HAP-1 (cell line): ENCODE results near the gene RAET1E.
"Not testable (repeated sequence)": the region's sequence is repeated elsewhere in the genome, so short reads cannot be mapped to it uniquely, and the experiment has no call there.

Source experiments
- DNase-seq, 2 experiments: peaks; one replicate each; pipeline ENCODE4 v3.0.0-alpha.2; 2016 to 2020; ENCODE audit warnings: low spot score in 2 of 2
- H3K27me3 ChIP-seq: fragments of 250-450 bp; sonication (Bioruptor Pico); 2 replicates; pipeline ENCODE4 v1.5.1; 2020; ENCODE audit warnings: low read depth, mild to moderate bottlenecking, moderate library complexity
- H3K36me3 ChIP-seq: fragments of 250-450 bp; sonication (Bioruptor Pico); replicated peaks from 2 replicates; pipeline ENCODE4 v1.5.1; 2020; ENCODE audit warnings: mild to moderate bottlenecking
- H3K4me1 ChIP-seq: fragments of 250-450 bp; sonication (Bioruptor Pico); 2 replicates; pipeline ENCODE4 v1.5.1; 2020; ENCODE audit warnings: mild to moderate bottlenecking
- H3K4me3 ChIP-seq: fragments of 250-450 bp; sonication (Bioruptor Pico); 2 replicates; pipeline ENCODE4 v1.5.1; 2020; ENCODE audit warnings: mild to moderate bottlenecking, moderate library complexity
- H3K9me3 ChIP-seq: fragments of 250-450 bp; sonication (Bioruptor Pico); 2 replicates; pipeline ENCODE4 v1.5.1; 2020; ENCODE audit warnings: mild to moderate bottlenecking, moderate library complexity
- in situ Hi-C: fragments of 300-500 bp; cut with MboI; formaldehyde crosslinking; loops from 3 replicates; pipeline ENCODE4 v1.14.3; 2020; ENCODE audit warnings: low sequenced_read_pairs, inconsistent platforms, mixed read lengths

RAET1E gene

DNA sequence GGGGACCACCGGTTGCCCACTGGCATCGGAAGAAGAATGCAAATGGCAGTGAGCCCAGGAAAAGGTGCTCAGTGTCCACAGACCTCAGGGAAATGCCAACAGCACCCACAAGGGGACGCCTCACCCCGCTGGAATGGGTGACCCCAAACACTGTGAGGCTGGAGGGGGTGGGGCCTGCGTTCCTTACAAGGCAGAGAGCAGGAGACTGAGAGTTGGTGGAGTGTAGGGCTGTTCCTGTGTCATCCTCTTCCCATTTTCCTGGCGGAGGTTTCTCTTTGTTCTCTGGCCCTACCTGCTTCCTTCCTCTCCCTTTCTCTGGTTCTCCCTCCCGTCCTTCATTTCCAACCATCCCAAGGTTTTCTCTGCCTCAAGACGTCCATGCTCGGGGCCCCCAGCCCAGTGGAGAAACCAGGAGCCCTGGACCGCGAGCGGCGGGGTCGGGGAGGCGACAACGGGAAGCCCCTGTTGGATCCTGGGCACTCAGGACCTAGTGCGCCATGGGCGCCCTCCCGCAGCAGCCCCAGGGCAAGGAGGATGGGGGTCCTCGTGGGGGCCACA lies 40.2 kb upstream of the RAET1E start:
- not testable (repeated sequence) for DNase-seq, H3K4me3 ChIP-seq, H3K9me3 ChIP-seq, H3K27me3 ChIP-seq, H3K4me1 ChIP-seq, H3K36me3 ChIP-seq
- in situ Hi-C loops = loop anchor here (5.0 to 25.0 kb wide), 3 partner anchors 69 to 874 kb away; no protein-coding TSS in a partner anchor

DNA sequence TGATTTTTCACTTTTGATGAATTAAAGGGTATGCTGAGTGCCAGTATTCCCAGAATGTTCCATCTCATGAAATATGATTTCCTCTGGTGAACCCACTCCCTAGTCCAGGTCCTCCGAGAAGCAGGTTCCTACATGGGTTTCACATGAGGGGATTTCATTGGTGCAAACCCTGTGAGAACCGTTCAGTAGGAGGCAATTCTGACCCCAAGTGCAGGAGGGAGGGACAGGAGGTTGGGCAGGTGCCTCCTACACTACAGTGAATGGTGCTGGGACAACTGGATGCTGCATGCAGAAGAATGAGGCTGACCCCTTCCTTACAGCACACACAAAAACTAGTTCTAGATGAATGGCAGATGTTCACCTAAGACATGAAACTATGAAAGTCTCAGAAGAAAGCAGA lies 38.8 kb upstream of the RAET1E start:
- in situ Hi-C loops = loop anchor here (5.0 to 25.0 kb wide), 3 partner anchors 71 to 876 kb away; no protein-coding TSS in a partner anchor
- Histone ChIP-seq H3K4me1 (peaks cover 5% of the 10 kb centered on the region; the same call in 1 of the 2 replicates), H3K27me3 (peaks cover 5% of the 10 kb centered on the region; the same call in 1 of the 2 replicates), H3K4me3 (no peak overlapping the region), H3K9me3 (no peaks in the 10 kb centered on the region), H3K36me3 (no peaks in the 10 kb centered on the region)
- DNase-seq = no peak

DNA sequence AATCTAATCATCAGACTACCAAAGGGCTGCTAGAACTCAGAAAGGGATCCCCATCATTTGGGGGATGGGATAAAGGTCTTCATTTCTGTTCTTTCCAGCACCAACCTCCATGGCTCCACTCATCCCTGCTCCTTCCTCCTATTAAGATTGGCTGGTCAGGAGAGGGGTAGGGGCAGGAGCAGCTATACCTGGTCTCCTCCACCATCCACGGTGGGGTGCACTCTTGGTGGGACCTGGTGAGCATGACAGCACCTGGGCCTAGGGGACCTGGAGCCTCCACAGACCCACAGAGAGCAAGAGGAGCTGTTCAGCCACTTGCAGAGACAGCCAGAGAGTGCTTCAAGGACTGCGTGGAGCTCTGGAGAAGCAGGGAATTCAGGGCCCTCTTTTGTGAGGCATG lies 37.8 kb upstream of the RAET1E start:
- H3K27me3 ChIP-seq = peaks cover 10% of the 10 kb centered on the region
- in situ Hi-C loops = loop anchor here (5.0 to 25.0 kb wide), 3 partner anchors 72 to 877 kb away; no protein-coding TSS in a partner anchor
- H3K36me3 ChIP-seq = no peaks in the 10 kb centered on the region
- no peaks in the 10 kb centered on the region for H3K4me1 ChIP-seq
- H3K9me3 ChIP-seq = no peaks in the 10 kb centered on the region
- no peak for DNase-seq
- H3K4me3 ChIP-seq = no peak overlapping the region

DNA sequence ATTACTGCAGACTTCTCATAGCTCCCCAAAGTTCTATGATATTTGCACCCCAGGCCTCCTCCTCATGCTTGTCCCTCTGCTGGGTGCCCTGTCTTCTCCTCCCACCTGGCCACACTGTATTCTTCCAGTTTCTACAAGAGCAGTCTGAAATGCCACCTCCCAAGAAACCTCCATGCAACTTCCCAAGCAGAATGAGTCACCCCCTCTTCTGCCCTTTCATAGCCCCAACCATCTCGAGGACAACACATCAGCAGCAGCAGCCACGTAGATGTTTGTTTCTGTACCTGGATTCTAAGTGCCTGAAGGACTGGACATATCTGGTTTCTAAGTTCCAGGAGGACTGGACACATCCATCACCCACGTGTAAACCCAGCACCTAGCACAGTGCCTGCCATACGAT lies 37.3 kb upstream of the RAET1E start:
- H3K36me3 ChIP-seq = no peaks in the 10 kb centered on the region
- H3K4me1 ChIP-seq = no peaks in the 10 kb centered on the region
- DNase-seq = no peak
- H3K9me3 ChIP-seq = no peaks in the 10 kb centered on the region
- in situ Hi-C loops = loop anchor here (5.0 to 25.0 kb wide), 3 partner anchors 72 to 877 kb away; no protein-coding TSS in a partner anchor
- H3K27me3 ChIP-seq = peaks cover 14% of the 10 kb centered on the region
- H3K4me3 ChIP-seq = no peak overlapping the region

DNA sequence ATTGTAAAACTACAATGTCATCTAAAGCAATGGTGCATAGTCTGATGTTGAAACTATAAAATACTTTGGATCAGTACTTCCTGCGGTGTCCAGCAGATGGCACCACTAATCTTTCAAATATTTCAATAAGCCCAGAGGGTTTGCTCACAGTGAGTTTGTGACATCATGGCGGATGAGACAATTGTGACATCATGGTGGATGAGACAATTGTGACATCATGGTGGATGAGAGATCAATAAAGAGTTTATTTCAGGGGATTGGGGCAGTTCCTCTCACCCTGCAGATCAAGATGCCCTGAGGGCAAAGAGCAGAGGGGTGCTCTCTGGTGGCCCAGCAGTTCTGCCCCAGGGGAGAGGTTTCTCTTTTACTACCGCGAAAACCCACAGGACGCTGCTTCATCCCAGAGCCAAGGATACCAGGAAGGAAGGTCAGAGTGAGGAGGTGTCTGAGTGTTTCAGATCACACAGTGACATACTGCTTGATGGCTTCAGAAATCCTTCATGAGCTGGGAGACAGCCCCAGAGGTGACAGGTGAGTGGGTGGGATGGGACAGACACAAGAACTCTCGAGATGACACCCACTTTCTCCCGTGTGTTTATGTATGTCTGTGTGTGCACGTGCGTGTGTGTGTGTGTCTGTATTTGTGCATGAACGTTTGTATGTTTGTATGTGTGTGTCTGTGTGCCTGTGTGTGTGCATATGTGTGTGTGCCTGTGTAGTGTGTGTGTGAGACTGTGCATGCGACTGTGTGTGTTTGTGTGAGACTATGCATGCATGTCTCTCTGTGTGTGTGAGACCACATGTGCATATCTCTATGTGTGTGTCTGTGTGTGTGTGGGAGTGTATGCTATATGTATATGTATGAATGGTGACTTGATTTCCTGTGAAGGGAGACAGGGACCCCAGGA lies 36.6 kb upstream of the RAET1E start:
- DNase-seq = peak; percentile 52 to 76
- Histone ChIP-seq H3K4me3 (no peak overlapping the region), H3K27me3 (peaks cover 14% of the 10 kb centered on the region), H3K4me1 (no peaks in the 10 kb centered on the region), H3K9me3 (no peaks in the 10 kb centered on the region), H3K36me3 (no peaks in the 10 kb centered on the region)
- in situ Hi-C loops = loop anchor here (5.0 to 25.0 kb wide), 3 partner anchors 73 to 878 kb away; no protein-coding TSS in a partner anchor

DNA sequence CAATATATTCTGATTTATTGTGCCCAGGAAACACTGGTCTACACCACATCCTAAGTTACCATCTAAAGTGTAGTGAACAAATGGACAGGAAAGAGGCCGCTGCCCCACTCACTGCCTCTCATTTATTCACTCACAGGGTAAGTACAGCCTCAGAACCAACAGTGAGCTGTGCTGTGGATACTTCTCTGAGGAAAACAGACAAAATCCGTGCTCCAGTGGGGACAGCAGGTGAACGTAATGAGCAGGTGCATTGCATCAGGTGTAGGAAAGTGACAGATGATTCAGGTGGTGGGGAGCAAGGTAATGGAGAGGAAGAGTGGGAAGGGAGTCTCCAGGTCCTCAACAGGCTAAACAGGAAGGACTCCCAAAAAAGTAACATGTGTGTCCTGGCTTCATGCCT lies 35.5 kb upstream of the RAET1E start:
- DNase-seq = no peak
- in situ Hi-C loops = loop anchor here (25.0 kb wide), 2 partner anchors 404 to 879 kb away; no protein-coding TSS in a partner anchor
- no peaks in the 10 kb centered on the region for H3K36me3 ChIP-seq
- no peaks in the 10 kb centered on the region for H3K9me3 ChIP-seq
- H3K4me1 ChIP-seq = no peaks in the 10 kb centered on the region
- peaks cover 14% of the 10 kb centered on the region for H3K27me3 ChIP-seq
- no peak overlapping the region for H3K4me3 ChIP-seq

DNA sequence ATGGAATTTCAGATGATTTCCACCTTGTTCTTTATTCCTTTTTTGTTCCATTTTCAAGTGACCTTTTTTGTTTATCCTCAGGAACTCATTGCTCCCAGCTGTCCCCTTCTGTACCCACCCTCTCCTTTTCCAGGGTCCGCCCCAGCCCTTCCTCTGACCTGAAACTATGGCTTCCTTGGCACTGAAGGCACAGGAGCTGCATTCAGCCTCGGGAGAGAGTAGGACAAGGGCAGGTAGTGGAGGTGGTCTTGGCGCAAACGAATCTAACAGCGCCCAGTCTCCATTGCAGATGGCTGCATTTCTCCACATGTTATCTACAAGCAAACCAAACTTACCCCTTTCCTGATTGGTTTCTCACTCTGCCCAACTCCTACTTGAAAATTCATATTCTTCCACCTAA lies 35.1 kb upstream of the RAET1E start:
- no peak for DNase-seq
- in situ Hi-C loops = loop anchor here (25.0 kb wide), 2 partner anchors 404 to 879 kb away; no protein-coding TSS in a partner anchor
- H3K9me3 ChIP-seq = no peaks in the 10 kb centered on the region
- no peaks in the 10 kb centered on the region for H3K36me3 ChIP-seq
- H3K27me3 ChIP-seq = peaks cover 14% of the 10 kb centered on the region
- H3K4me3 ChIP-seq = no peak overlapping the region
- H3K4me1 ChIP-seq = no peaks in the 10 kb centered on the region

DNA sequence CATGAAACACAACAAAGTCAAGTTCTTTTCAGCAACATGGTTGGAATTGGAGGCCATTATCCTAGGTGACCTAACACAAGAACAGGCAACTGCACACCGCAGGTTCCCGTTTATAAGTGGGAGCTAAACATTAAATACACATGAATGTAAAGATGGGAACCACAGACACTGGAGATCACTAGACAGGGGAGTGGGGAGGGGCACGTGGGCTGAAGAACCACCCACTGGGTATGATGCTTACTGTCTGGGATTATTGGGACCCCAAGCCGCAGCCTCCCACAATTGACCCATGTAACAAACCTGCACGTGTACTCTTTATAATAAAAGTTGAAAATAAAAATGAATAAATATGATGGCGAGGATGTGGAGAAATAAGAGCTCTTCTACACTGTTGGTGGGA lies 33.6 kb upstream of the RAET1E start:
- DNase-seq = no peak
- no peaks in the 10 kb centered on the region for H3K9me3 ChIP-seq
- no peak overlapping the region for H3K4me3 ChIP-seq
- peaks cover 10% of the 10 kb centered on the region for H3K27me3 ChIP-seq
- no peaks in the 10 kb centered on the region for H3K36me3 ChIP-seq
- in situ Hi-C loops = loop anchor here (25.0 kb wide), 2 partner anchors 406 to 881 kb away; no protein-coding TSS in a partner anchor
- no peaks in the 10 kb centered on the region for H3K4me1 ChIP-seq

DNA sequence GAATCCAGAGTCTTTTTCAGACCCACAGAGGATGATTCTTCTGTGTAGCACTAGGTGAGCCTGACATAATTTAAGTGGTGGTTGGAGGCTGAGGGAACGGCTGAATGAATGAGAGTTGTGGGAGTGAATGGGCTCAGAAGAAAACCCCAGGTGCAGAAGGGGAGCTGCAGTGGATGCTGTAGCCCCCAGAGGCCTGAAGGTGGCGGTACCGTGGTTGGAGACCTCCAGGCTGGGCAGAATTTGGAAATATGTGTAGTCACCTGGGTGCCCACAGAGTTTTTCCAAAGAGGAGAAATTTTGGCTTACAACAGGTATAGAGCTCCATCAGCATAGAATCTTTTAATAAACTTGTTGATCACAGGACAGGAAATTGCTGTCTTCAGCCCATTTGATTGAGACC lies 31.5 kb upstream of the RAET1E start:
- no peaks in the 10 kb centered on the region for H3K9me3 ChIP-seq
- H3K36me3 ChIP-seq = no peaks in the 10 kb centered on the region
- H3K4me3 ChIP-seq = no peak overlapping the region
- H3K27me3 ChIP-seq = peaks cover 10% of the 10 kb centered on the region
- peak in 1 of 2 experiments; percentile 63 for DNase-seq
- H3K4me1 ChIP-seq = no peaks in the 10 kb centered on the region
- in situ Hi-C loops = loop anchor here (10.0 to 25.0 kb wide), 3 partner anchors 215 to 883 kb away; partner anchors contain the start of gene LATS1

DNA sequence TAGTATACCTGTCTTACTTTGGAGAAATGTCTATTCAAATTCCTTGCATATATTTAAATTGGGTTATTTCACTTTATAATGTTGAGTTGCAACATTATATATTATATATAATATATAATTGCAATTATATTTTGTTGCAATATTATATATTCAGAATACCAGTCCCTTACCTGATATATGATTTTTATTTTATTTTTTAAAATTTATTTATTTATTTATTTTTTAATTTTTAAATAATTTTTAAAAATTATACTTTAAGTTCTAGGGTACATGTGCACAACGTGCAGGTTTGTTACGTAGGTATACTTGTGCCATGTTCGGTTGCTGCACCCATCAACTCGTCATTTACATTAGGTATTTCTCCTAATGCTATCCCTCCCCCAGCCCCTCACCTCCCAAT lies 29.1 kb upstream of the RAET1E start:
- H3K36me3 ChIP-seq, DNase-seq, H3K4me1 ChIP-seq, H3K9me3 ChIP-seq, H3K4me3 ChIP-seq, H3K27me3 ChIP-seq: not testable (repeated sequence)
- in situ Hi-C loops = loop anchor here (10.0 to 25.0 kb wide), 3 partner anchors 212 to 885 kb away; partner anchors contain the start of gene LATS1

DNA sequence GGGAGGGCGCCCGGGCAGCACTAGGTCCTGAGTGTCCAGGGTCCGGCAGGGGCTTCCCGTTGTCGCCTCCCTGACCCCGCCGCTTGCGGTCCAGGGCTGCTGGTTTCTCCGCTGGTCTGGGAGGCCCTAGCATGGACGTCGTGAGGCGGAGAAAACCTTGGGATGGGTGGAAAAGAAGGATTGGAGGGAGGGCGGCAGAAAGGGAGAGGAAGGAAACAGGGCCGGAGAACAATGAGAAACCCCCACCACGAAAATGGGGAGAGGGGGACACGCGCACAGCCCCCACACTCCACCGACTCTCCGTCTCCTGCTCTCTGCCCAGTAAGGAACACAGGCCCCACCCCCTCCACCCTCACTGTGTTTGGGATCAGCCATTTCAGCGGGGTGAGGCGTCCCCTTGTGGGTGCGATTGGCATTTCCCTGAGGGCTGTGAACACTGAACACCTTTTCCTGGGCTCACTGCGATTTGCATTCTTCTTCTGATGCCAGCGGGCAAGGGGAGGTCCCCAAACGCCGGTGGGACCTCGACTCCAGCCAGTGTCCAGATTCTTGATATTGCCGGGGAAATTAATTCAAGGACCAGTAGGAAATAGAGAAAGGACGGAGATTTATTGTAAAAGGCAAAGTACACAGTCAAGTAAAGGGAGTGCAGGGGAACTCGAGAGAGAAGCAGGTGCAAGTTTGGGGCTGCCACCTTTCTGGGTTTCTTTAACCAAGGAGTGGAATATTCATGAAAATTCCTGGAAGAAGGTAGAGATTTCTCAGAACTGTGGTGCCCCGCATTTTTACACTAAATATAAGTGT lies 28.3 kb upstream of the RAET1E start:
- Histone ChIP-seq H3K9me3 (no peaks in the 10 kb centered on the region), H3K36me3 (no peaks in the 10 kb centered on the region), H3K4me3 (peak overlapping the region; percentile 16), H3K27me3 (peaks cover 4% of the 10 kb centered on the region), H3K4me1 (no peaks in the 10 kb centered on the region; the same call in 1 of the 2 replicates)
- peak; percentile 67 to 96 for DNase-seq
- in situ Hi-C loops = loop anchor here (10.0 to 25.0 kb wide), 3 partner anchors 211 to 886 kb away; partner anchors contain the start of gene LATS1

DNA sequence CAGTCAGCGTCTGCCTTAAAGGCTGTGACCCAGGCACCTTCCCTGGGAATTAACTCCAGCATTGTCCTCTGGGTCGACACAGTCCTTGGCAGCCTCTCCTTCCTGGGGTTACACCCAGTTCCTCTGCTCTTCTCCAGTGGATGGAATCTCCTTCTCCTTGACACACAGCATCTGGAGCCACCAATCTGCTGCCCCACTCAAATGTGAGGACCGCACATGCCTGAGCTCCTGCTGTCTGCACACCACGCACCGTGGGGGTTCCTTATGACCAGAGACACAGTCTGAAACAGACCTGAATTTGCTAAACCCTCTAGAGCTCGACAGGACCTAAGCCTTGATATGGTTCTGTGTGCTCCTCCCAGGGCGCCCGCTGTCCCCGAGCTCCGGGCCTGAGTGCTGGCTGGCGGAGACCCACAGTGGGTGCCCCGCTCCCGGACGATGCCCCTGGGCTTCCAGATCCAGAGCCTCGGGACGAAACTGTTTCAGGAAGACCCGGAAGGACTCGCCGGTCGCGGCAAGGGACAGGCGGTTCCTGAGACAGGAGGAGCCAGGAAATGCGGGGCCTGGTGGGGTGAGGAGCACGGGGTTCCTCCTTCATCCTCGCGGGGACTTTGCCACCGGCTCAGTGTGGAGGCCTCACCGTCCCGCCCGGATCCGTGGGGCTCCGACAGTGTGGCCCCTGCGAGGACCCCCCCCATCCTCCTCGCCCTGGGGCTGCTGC lies 27.5 kb upstream of the RAET1E start:
- no peaks in the 10 kb centered on the region for H3K36me3 ChIP-seq
- in situ Hi-C loops = loop anchor here (10.0 to 25.0 kb wide), 3 partner anchors 211 to 887 kb away; partner anchors contain the start of gene LATS1
- no peaks in the 10 kb centered on the region for H3K9me3 ChIP-seq
- peak overlapping the region; percentile 16 for H3K4me3 ChIP-seq
- H3K4me1 ChIP-seq = no peaks in the 10 kb centered on the region; the same call in 1 of the 2 replicates
- peaks cover 1% of the 10 kb centered on the region for H3K27me3 ChIP-seq
- DNase-seq = no peak
